Vagina (tissue), 2 donors: ENCODE measurements around the gene CITED4.

Source experiments
- CTCF ChIP-seq, 3 experiments: fragments of 450-650 bp in 2 of 3; fragments of 200-600 bp in 1 of 3; sonication (generic) in 1 of 3; IDR thresholded peaks; one replicate each; pipeline ENCODE4 v1.5.1; 2017 to 2019; ENCODE audit warnings: antibody characterized with exemption in 3 of 3, mild to moderate bottlenecking in 2 of 3, moderate library complexity in 2 of 3
- POLR2AphosphoS5 ChIP-seq, 2 donors: sonication (generic); formaldehyde crosslinking; IDR thresholded peaks; one replicate each; pipeline ENCODE4 v1.9.0; 2017; ENCODE audit warnings: antibody characterized with exemption in 2 of 2, mild to moderate bottlenecking in 2 of 2, low read depth in 1 of 2; ENCODE audit not compliant: insufficient read depth in 1 of 2

- TF ChIP-seq POLR2AphosphoS5 (IDR thresholded peaks at IDR 0.05; ENCODE audit: insufficient read depth in 1 of 2, low read depth in 1 of 2) (no peak), CTCF (IDR thresholded peaks at IDR 0.05) (no peak)
Measured at GRCh38 chr1:40895601-40896000, 33.4 kb upstream of the CITED4 start.
